ENCODE data around the gene CENPL. TPM values are rescaled to one million over a fixed set of nuclear protein-coding genes. Genes with fewer than 3 reads are reported as not detected.

The CENPL gene
- total RNA-seq, 1 experiment from 2014 or later, result 28.7 TPM

DNA sequence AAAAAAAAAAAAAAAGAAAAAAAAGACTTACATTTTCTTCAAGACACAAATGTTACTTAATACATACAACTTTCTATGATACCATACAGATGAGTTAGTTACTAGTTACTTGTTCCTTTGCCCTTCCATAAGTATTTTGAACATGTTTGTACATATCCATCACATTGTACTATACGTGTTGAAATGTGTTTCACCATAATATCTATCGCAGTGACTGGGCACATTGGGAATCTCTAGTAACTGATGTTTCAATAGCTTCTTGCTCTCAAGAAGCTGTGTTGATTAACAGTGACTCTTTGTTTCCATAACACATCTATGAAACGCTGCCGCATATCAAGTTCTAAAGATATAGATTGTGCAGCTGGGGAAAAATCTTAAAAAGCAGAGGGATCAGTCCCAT lies 67.0 kb downstream of the CENPL start:
- DNase-seq (ENCODE audit: low read depth, low spot score), result no peak
- Histone ChIP-seq H3K36me3 (ENCODE audit: control insufficient read depth, insufficient read depth, low read length) (peaks cover 5% of the 10 kb centered on the region; the same call in 1 of the 2 replicates), H3K27ac (ENCODE audit: low read length) (no peak overlapping the region), H3K4me1 (ENCODE audit: control insufficient read depth, insufficient read depth, low read length) (no peaks in the 10 kb centered on the region), H3K9me3 (ENCODE audit: control insufficient read depth, insufficient read depth, low read depth, low read length) (no peaks in the 10 kb centered on the region), H3K27me3 (ENCODE audit: control insufficient read depth, insufficient read depth, low read length) (no peaks in the 10 kb centered on the region), H3K4me3 (ENCODE audit: low read depth in 2 of 2, low read length in 2 of 2) (no peak overlapping the region)
- ChIA-PET POLR2A (no interaction called here), CTCF (no interaction called here)
- intact Hi-C loops (cut with micrococcal nuclease; ENCODE audit: unreplicated experiment), result no loop called here
- in situ Hi-C loops (cut with HindIII; ENCODE audit: low pct_unique_long_range_greater_than_20kb, low sequenced_read_pairs), result no loop called here
- no TSS peak for BruUV-seq (replicated peaks)
- TF ChIP-seq SIN3A (IDR thresholded peaks at IDR 0.05; ENCODE audit: borderline replicate concordance, insufficient read depth, low read depth, low read length), result no peak
- TF ChIP-seq, protein P1, sequence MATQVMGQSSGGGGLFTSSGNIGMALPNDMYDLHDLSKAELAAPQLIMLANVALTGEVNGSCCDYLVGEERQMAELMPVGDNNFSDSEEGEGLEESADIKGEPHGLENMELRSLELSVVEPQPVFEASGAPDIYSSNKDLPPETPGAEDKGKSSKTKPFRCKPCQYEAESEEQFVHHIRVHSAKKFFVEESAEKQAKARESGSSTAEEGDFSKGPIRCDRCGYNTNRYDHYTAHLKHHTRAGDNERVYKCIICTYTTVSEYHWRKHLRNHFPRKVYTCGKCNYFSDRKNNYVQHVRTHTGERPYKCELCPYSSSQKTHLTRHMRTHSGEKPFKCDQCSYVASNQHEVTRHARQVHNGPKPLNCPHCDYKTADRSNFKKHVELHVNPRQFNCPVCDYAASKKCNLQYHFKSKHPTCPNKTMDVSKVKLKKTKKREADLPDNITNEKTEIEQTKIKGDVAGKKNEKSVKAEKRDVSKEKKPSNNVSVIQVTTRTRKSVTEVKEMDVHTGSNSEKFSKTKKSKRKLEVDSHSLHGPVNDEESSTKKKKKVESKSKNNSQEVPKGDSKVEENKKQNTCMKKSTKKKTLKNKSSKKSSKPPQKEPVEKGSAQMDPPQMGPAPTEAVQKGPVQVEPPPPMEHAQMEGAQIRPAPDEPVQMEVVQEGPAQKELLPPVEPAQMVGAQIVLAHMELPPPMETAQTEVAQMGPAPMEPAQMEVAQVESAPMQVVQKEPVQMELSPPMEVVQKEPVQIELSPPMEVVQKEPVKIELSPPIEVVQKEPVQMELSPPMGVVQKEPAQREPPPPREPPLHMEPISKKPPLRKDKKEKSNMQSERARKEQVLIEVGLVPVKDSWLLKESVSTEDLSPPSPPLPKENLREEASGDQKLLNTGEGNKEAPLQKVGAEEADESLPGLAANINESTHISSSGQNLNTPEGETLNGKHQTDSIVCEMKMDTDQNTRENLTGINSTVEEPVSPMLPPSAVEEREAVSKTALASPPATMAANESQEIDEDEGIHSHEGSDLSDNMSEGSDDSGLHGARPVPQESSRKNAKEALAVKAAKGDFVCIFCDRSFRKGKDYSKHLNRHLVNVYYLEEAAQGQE (IDR thresholded peaks at IDR 0.05; ENCODE audit: insufficient read depth in 1 of 2, low read depth in 2 of 2, low read length in 1 of 2), result no peak
- ATAC-seq, result no peak

DNA sequence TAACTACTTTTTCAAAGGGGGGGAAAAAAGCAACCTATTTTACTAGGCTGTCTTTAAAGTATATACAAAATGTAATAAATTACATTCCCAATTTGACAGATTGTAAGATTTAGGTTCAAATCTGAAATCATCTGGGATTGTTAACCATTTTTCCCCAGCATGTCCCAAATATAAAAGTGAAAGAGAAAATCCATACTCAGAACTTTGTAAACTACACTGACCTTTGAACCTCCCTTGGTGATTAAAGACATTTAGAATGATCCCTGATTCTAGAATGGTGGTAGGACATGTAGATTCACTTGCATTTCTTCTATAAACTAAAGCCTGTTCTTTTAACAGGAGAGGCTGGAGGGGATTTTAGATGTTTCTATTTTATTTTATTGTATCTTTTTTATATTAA lies 70.9 kb downstream of the CENPL start:
- no TSS peak for BruUV-seq (replicated peaks)
- peaks cover 5% of the 10 kb centered on the region; the same call in 1 of the 2 replicates for H3K36me3 ChIP-seq (ENCODE audit: control insufficient read depth, insufficient read depth, low read length)
- POLR2A ChIA-PET, result no interaction called here

More for the DNA sequence above, 70.9 kb downstream of the CENPL start:
- Histone ChIP-seq H3K27me3 (ENCODE audit: control insufficient read depth, insufficient read depth, low read length) (no peaks in the 10 kb centered on the region), H3K4me1 (ENCODE audit: control insufficient read depth, insufficient read depth, low read length) (no peaks in the 10 kb centered on the region), H3K27ac (ENCODE audit: low read length) (no peak overlapping the region), H3K9me3 (ENCODE audit: control insufficient read depth, insufficient read depth, low read depth, low read length) (no peaks in the 10 kb centered on the region), H3K4me3 (ENCODE audit: low read depth in 2 of 2, low read length in 2 of 2) (no peak overlapping the region)
- intact Hi-C loops (cut with micrococcal nuclease; ENCODE audit: unreplicated experiment), result no loop called here
- ATAC-seq (no peak), DNase-seq (ENCODE audit: low read depth, low spot score) (no peak)
- TF ChIP-seq, protein P2, sequence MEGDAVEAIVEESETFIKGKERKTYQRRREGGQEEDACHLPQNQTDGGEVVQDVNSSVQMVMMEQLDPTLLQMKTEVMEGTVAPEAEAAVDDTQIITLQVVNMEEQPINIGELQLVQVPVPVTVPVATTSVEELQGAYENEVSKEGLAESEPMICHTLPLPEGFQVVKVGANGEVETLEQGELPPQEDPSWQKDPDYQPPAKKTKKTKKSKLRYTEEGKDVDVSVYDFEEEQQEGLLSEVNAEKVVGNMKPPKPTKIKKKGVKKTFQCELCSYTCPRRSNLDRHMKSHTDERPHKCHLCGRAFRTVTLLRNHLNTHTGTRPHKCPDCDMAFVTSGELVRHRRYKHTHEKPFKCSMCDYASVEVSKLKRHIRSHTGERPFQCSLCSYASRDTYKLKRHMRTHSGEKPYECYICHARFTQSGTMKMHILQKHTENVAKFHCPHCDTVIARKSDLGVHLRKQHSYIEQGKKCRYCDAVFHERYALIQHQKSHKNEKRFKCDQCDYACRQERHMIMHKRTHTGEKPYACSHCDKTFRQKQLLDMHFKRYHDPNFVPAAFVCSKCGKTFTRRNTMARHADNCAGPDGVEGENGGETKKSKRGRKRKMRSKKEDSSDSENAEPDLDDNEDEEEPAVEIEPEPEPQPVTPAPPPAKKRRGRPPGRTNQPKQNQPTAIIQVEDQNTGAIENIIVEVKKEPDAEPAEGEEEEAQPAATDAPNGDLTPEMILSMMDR (IDR thresholded peaks at IDR 0.05), result no peak
- no peak for TF ChIP-seq SIN3A (IDR thresholded peaks at IDR 0.05; ENCODE audit: borderline replicate concordance, insufficient read depth, low read depth, low read length)
- TF ChIP-seq POLR2AphosphoS5 (IDR thresholded peaks at IDR 0.05; ENCODE audit: low read depth, low read length), result no peak
- TF ChIP-seq, protein P1 (IDR thresholded peaks at IDR 0.05; ENCODE audit: insufficient read depth in 1 of 2, low read depth in 2 of 2, low read length in 1 of 2), result no peak
- TF ChIP-seq TCF7L2 (IDR thresholded peaks at IDR 0.05; ENCODE audit: low read depth, low read length), result no peak
- CTCF ChIA-PET, result no interaction called here
- in situ Hi-C loops (cut with HindIII; ENCODE audit: low pct_unique_long_range_greater_than_20kb, low sequenced_read_pairs), result no loop called here

Other genes starting within 250 kb of the CENPL start
- gene SLC9C2, start 221.8 kb downstream of the CENPL start, total RNA-seq (2021; ENCODE audit: unreplicated experiment), result not detected
- gene TEX50, start 189.5 kb downstream of the CENPL start, total RNA-seq (2021; ENCODE audit: unreplicated experiment), result not detected
- not detected for gene ANKRD45, start 155.0 kb downstream of the CENPL start, total RNA-seq (2021; ENCODE audit: unreplicated experiment)
- 11.4 TPM for gene KLHL20, start 109.9 kb downstream of the CENPL start, total RNA-seq (2021; ENCODE audit: unreplicated experiment)
- 28.8 TPM for gene DARS2, start 210 bp downstream of the CENPL start, total RNA-seq (2021; ENCODE audit: unreplicated experiment)
- gene GAS5, start 43.1 kb upstream of the CENPL start, total RNA-seq (2021; ENCODE audit: unreplicated experiment), result 236 TPM
- 11.6 TPM for gene ZBTB37, start 43.5 kb upstream of the CENPL start, total RNA-seq (2021; ENCODE audit: unreplicated experiment)
- gene SERPINC1, start 92.4 kb upstream of the CENPL start, total RNA-seq (2021; ENCODE audit: unreplicated experiment), result 0.64 TPM
- 21.4 TPM for gene RC3H1, start 197.5 kb upstream of the CENPL start, total RNA-seq (2021; ENCODE audit: unreplicated experiment)